SKM-1 (cell line): ENCODE measurements around the gene S100A5.
"Not testable (repeated sequence)": the region's sequence is repeated elsewhere in the genome, so short reads cannot be mapped to it uniquely, and the experiment has no call there.

ENCODE experiments used
- DNase-seq: peaks from one replicate; lab custom pipeline; 2025; ENCODE audit not compliant: unreplicated experiment; lab: John Stamatoyannopoulos, UW

The S100A5 gene, protein sequence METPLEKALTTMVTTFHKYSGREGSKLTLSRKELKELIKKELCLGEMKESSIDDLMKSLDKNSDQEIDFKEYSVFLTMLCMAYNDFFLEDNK

DNA sequence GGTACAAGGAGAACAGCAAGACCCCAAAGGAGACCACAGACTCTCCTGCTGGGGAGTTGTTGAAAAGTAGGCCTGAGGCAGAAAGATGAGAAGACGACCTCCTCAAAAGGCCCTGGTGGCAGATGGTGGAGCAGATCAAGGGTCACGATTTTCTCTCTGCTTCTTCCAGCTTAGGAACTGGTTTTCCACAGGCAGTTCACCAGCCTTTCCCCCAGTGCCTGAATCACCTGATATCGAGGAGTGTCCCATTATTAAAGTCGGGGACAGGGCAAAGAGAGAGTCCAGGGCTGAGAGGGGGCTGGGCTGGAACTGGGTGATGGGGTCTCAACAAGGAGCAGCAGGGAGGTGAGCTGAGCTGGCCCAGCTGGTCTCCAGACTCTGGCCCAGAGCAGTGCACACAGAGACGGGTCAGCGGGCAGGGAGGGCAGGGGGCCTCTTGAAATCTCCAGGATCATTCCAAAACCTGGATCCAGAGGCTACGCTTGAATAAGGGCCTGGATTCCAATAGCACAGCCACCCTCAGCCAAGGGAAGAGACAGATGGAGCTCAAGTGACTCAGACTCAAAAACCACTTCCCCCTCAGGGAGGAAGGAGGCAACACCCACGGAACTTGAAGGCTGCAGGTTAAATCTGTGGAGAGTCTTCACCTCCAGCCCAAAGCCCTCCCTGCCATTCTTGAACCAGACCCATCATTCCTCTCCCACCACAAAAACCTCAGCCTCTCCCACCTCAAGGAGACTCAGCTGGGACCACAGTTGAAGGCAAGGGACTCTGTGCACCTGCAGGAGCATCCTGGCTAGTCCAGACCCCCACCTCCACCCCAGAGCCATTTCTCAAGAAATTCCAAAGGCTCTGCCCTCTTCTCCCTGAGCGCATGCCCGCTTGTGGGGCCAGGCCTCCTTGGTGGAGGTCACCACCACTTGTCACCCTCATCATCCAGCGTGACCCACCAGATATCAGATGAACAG lies at the start of gene S100A5:
Gene S100A5 (minus strand): TSS at position 541 of the 968 bp plus-strand sequence. CDS start 743 bp downstream, outside the sequence.
- DNase-seq: peak; percentile 93

GRCh38 chr1:153588482-153588881 lies 47.7 kb upstream of the S100A5 start:
- DNase-seq: no peak

GRCh38 chr1:153588033-153588432 lies 47.3 kb upstream of the S100A5 start:
- DNase-seq: not testable (repeated sequence)

DNA sequence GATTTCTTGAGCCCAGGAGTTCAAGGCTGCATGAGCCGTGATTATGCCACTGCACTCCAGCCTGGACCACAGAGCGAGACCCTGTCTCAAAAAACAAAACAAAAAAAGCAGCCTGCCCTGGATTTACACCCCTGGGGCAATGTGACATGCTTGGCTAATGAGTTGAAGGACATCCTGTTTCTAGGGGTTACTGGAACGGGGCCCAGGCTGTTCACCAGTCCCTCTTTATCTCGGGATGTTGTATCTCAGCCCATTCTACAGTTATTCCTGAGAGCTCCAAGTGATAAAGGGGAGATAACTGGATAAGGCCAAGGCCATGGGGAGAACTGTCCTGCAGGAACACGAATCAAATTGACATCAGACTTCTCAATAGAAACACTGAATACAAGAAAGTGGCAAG lies 46.6 kb upstream of the S100A5 start:
- no peak for DNase-seq

DNA sequence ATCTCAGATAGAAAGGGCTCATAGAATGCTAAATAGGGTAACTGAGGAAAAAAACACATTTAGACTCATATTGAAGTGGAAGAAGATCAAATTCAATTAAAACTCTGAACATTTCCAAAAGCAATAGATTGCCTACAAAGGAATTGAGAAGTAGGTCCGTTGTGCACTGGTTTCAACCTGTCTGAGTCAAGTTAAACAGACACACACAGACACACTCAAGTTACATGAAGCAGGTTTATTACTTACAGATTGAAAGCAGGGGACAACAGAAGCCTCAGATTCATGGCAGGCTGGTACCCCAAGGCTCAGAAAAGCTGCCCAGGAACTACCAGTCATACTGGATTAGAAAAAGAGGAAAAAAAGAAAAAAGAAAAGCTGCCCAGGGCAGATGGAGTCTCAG lies 45.6 kb upstream of the S100A5 start:
- DNase-seq: no peak

GRCh38 chr1:153585006-153585405 lies 44.3 kb upstream of the S100A5 start:
- DNase-seq: no peak

DNA sequence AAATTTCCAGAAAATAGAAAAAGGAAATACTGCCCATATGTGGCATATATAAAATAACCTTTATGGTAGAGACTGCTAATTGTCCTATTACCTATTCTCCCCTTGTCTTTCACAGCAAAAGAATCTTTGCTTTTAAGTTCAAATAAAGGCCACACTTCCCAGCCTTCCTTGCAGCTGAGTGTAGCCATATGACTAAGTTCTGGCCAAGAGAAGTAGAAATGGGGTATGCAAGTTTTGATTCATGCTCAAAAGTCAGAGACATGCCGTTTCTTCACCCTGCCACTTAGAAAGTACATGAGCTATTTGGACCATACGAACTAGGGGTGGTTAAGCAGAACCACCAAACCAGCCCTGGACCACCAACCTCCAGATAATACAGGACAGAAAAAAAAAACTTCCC lies 43.2 kb upstream of the S100A5 start:
- DNase-seq: no peak

DNA sequence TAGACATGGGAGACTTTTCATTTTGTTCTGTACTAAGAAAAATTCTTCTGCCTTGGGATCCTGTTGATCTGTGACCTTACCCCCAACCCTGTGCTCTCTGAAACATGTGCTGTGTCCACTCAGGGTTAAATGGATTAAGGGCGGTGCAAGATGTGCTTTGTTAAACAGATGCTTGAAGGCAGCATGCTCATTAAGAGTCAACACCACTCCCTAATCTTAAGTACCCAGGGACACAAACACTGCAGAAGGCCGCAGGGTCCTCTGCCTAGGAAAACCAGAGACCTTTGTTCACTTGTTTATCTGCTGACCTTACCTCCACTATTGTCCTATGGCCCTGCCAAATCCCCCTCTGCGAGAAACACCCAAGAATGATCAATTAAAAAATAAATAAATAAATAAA lies 42.8 kb upstream of the S100A5 start:
- DNase-seq: not testable (repeated sequence)

DNA sequence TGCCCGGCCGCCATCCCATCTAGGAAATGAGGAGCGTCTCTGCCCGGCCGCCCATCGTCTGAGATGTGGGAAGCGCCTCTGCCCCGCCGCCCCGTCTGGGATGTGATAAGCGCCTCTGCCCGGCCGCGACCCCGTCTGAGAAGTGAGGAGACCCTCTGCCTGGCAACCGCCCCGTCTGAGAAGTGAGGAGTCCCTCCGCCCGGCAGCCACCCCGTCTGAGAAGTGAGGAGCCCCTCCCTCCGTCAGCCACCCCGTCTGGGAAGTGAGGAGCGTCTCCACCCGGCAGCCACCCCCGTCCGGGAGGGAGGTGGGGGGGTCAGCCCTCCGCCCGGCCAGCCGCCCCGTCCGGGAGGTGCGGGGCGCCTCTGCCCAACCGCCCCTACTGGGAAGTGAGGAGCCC lies 42.1 kb upstream of the S100A5 start:
- DNase-seq: not testable (repeated sequence)

DNA sequence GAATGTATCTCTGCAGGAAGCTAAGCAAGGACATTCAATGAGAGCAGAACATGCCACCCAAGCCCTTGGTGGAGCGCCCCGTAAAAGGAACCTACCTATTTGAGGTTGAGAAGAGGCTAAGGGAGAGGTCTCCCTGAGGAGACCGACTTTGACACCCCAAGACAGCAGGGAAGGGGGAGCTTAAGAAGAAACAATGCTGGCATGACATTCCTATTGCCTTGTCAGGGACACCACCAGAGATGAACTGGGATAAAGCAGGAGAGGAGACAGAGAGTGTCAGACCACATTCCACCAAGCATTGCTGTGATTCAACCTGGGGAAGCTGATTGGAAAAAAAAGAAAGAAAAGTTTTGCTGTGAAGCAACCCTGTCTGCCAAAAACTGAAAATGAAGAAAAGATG lies 38.2 kb upstream of the S100A5 start:
- DNase-seq: no peak

DNA sequence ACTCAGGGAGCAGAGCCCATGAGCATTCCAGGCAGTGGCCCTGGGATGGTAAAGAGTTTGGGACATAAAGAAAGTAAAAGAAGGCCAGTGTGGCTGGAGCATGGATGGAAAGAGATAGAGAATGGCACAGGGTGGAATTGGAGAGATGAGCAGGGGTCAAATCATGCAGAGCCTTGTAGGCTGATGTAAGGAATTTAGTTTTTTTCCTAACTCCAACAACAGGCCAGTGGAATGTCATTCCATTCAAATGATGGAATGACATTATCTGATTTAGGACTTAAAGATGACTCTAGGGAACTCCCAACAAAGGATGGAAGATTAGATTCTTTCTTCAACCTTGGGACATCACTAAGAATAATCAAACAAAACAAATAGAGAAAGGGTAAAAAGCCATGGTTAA lies 37.8 kb upstream of the S100A5 start:
- DNase-seq: no peak

- DNase-seq: no peak
Measured at GRCh38 chr1:153577624-153578051, 36.9 kb upstream of the S100A5 start.

- DNase-seq: peak; percentile 41
Measured at GRCh38 chr1:153577138-153577537, 36.4 kb upstream of the S100A5 start.

GRCh38 chr1:153575497-153575896 lies 34.8 kb upstream of the S100A5 start:
- DNase-seq: not testable (repeated sequence)

- DNase-seq: not testable (repeated sequence)
Measured at GRCh38 chr1:153575081-153575491, 34.4 kb upstream of the S100A5 start.

DNA sequence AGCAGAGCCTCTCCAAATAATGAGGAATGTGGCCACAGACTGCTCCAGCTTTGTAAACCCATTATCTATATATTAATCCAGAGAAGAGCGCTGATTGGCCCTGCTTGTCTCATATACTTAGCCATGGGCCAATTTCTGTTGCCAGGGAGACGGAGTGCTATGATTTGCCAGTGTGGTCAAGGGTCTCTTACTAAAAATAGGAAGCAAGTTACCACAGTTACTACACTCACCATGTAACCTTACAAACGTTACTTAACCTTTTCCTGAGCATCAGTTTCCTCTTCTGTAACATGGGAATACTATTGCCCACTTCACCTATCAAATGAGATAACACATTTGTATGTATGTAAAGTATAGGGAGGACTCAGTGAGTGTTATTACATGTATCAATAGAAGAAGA lies 32.6 kb upstream of the S100A5 start:
- DNase-seq: peak; percentile 78

- no peak for DNase-seq
Measured at GRCh38 chr1:153572569-153573015, 31.9 kb upstream of the S100A5 start.

DNA sequence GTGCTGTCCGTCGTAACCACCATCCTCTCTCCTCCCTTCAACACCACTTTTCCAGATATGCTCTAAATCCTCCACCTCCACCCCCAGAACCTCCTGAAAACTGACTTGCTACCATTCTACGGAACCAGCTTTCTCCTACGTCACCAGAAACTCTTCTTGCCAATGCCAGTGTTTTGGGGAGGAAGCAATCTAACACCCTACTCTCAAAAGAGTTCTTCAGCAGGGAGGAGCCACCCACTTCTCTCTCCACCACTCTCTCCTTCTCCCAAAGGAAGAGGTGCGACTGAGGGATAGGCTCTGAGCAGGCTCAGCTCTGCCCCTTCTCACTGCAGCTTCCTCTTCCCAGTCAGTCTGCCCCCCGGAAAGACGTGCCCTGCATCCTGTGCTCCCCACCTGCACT lies 31.0 kb upstream of the S100A5 start:
- DNase-seq: no peak

DNA sequence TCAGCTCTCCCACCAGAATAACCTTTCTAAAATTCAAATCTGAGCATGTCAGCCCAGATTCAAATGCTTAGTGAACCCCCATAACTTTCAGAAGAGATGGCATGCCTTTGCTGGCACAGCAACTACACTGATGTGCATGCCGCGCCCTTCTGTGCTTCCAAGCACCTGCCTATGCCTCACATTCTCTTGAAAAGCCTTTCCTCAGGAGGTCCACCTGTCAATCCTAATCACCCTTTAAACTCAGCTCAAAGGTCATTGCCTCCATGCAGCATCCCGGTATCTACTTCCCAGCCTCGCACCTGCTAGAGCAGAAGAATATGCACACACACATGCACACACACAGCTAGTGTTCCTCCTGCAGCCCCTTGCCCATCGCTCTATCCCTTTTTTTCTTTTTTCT lies 30.1 kb upstream of the S100A5 start:
- no peak for DNase-seq

- no peak for DNase-seq
Measured at GRCh38 chr1:153569465-153569864, 28.7 kb upstream of the S100A5 start.

DNA sequence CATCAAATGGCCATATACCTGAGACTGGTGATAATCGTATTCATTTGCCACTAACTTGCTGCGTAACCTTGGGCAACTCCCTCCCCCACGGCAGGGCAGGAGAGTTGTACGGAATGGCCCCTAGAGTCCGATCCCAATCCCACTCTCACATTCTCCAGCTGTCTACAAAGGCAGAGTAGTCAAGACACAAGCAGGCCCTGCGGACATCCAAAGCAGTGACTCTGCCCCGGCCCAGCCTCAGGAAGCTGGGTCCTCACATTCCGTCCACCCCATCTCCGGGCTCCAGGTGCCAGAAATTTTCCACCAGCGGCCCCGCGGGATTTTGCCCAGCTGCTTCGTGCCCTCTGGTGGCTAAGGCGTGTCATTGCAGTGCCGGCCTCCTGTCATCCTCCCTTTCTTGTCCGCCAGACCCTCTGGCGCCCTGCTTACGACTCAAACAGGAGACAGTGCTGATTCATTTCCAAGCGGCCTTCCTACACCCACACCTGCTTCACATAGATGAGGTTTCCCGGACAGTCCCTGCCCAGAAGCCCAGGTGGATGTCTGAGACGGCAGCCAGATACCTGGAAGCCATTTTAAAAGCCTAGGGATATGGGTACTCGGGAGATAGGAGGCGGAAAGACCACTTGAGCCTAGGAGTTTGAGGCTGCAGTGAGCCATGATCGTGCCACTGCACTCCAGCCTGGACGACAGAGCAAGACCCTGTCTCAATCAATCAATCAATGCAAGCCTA lies 27.8 kb upstream of the S100A5 start:
- peak; percentile 85 for DNase-seq
